K562 (cell line): Measurements from ENCODE around the gene PRKD2. TPM values are rescaled to one million over a fixed set of nuclear protein-coding genes. Genes with fewer than 3 reads are reported as not detected.
A peak's percentile ranks its signal among the peaks of the same experiment; 100 is the strongest.

Experiments used
- ARHGAP35 ChIP-seq: fragments of 450-650 bp; IDR thresholded peaks from 2 replicates; pipeline ENCODE4 v1.6.1; 2018; ENCODE audit not compliant: partially characterized antibody
- ARID2 ChIP-seq: fragments of 450-650 bp; IDR thresholded peaks from 2 replicates; pipeline ENCODE4 v1.6.1; 2017; ENCODE audit warnings: antibody characterized with exemption, mild to moderate bottlenecking
- BRCA1 ChIP-seq, 2 experiments: fragments of 450-650 bp in 1 of 2; sonication (generic) in 1 of 2; formaldehyde crosslinking in 1 of 2; IDR thresholded peaks; 2 replicates each; pipeline versions ENCODE4 v1.5.0 to v1.6.1; 2017 to 2020; ENCODE audit warnings: mild to moderate bottlenecking in 1 of 2, missing genetic modification reagents in 1 of 2
- CCAR2 ChIP-seq: fragments of 200-400 bp; formaldehyde crosslinking; IDR thresholded peaks from 2 replicates; pipeline ENCODE4 v1.6.1; 2017; ENCODE audit warnings: mild to moderate bottlenecking, low read depth, low read length
- CEBPG ChIP-seq, 3 experiments: fragments of 200-800 bp in 1 of 3; sonication (Bioruptor generic) in 1 of 3; sonication (generic) in 1 of 3; formaldehyde crosslinking in 1 of 3; IDR thresholded peaks in 2 of 3; conservative IDR thresholded peaks in 1 of 3; 2 replicates each; pipeline versions ENCODE4 v1.6.1 to v1.8.0; 2016 to 2022; ENCODE audit warnings: missing compliant biosample characterization in 2 of 3, missing genetic modification characterization in 2 of 3, mild to moderate bottlenecking in 1 of 3, missing genetic modification reagents in 1 of 3
- EP400 ChIP-seq: fragments of 450-650 bp; IDR thresholded peaks from 2 replicates; pipeline ENCODE4 v1.6.1; 2017; ENCODE audit warnings: antibody characterized with exemption, mild to moderate bottlenecking, moderate library complexity
- ETS2 ChIP-seq: IDR thresholded peaks from 2 replicates; pipeline ENCODE4 v1.6.1; 2016; ENCODE audit warnings: borderline replicate concordance, missing genetic modification characterization, mild to moderate bottlenecking, moderate library complexity, missing compliant biosample characterization; ENCODE audit not compliant: poor library complexity, severe bottlenecking
- GTF2E2 ChIP-seq: fragments of 200-800 bp; sonication (Bioruptor generic); IDR thresholded peaks from 2 replicates; pipeline ENCODE4 v1.6.1; 2016; ENCODE audit warnings: missing genetic modification characterization, missing compliant biosample characterization
- HOXB6 ChIP-seq: fragments of 250-450 bp; sonication (Bioruptor Pico); IDR thresholded peaks from 2 replicates; pipeline ENCODE4 v1.5.1; 2022; ENCODE audit warnings: mild to moderate bottlenecking, borderline replicate concordance
- KDM4B ChIP-seq, 2 experiments: fragments of 450-650 bp in 1 of 2; sonication (generic) in 1 of 2; IDR thresholded peaks; 2 replicates each; pipeline ENCODE4 v1.6.1; 2016 to 2017; ENCODE audit warnings: borderline replicate concordance in 2 of 2, antibody characterized with exemption in 1 of 2, low read depth in 1 of 2, mild to moderate bottlenecking in 1 of 2
- NFE2 ChIP-seq: IDR thresholded peaks from 2 replicates; pipeline ENCODE4 v1.6.1; 2014; ENCODE audit warnings: antibody characterized with exemption, low read depth
- SMARCA4 ChIP-seq: fragments of 450-650 bp; IDR thresholded peaks from 2 replicates; pipeline ENCODE4 v1.6.1; 2016
- SNIP1 ChIP-seq: fragments of 450-650 bp; IDR thresholded peaks from 2 replicates; pipeline ENCODE4 v1.7.1; 2017; ENCODE audit warnings: low read depth, mild to moderate bottlenecking
- SP1 ChIP-seq: sonication (generic); formaldehyde crosslinking; IDR thresholded peaks from 2 replicates; pipeline ENCODE4 v1.8.1; 2022; ENCODE audit warnings: mild to moderate bottlenecking, missing genetic modification reagents
- TRIM28 ChIP-seq: fragments of 450-650 bp; IDR thresholded peaks from 2 replicates; pipeline ENCODE4 v1.6.1; 2017
- ZNF146 ChIP-seq: IDR thresholded peaks from one replicate; pipeline ENCODE4 v1.6.1; 2018; ENCODE audit warnings: missing compliant biosample characterization; ENCODE audit not compliant: unreplicated experiment
- polyA plus RNA-seq, 8 experiments: library from polyadenylated mRNA; depleted of rRNA in 4 of 8; stranded (reverse) in 5 of 8; unstranded in 3 of 8; fragments of >200 nt; fragmentation: Nextera tagmentation in 2 of 8; fragmentation: Illumina TruSeq in 1 of 8; extraction: Ambion mirVana in 2 of 8; extraction: Trizol in 1 of 8; gene quantifications; 2 replicates each; pipeline versions ENCODE4 v1.2.1 to v1.2.3, GENCODE V29; 2011 to 2014; ENCODE audit warnings: inconsistent platforms in 1 of 8, missing spikeins in 1 of 8
- total RNA-seq, 7 experiments: library from RNA; depleted of rRNA in 6 of 7; stranded (reverse); fragments of >200 nt in 6 of 7; fragmentation: Illumina TruSeq in 2 of 7; extraction: Trizol in 2 of 7; gene quantifications; 2 replicates each; pipeline versions ENCODE4 v1.2.1 to v1.2.3, GENCODE V29; 2011 to 2021; ENCODE audit warnings: low replicate concordance in 1 of 7
- TF ChIP-seq, protein P1 (sequence below), 2 experiments: fragments of 450-650 bp in 1 of 2; sonication (generic) in 1 of 2; formaldehyde crosslinking in 1 of 2; IDR thresholded peaks in 1 of 2; conservative IDR thresholded peaks in 1 of 2; 2 replicates each; pipeline versions ENCODE4 v1.6.1 to v1.8.1; 2016 to 2023; ENCODE audit warnings: mild to moderate bottlenecking in 2 of 2, moderate library complexity in 2 of 2, inconsistent platforms in 1 of 2, missing genetic modification reagents in 1 of 2
- TF ChIP-seq, protein P2 (sequence below): fragments of 450-650 bp; IDR thresholded peaks from one replicate; pipeline ENCODE4 v1.6.1; 2018; ENCODE audit warnings: mild to moderate bottlenecking, moderate library complexity; ENCODE audit not compliant: partially characterized antibody
- TF ChIP-seq, protein P3 (sequence below): fragments of 450-650 bp; IDR thresholded peaks from 2 replicates; pipeline ENCODE4 v1.6.1; 2018; ENCODE audit not compliant: partially characterized antibody

Gene PRKD2
- total and polyA plus RNA-seq, 9 of the 15 experiments (the other 6 are each of a cell fraction or from before 2014, with no cell fraction given): 1.8 to 60.0 (median 15.0) TPM

DNA sequence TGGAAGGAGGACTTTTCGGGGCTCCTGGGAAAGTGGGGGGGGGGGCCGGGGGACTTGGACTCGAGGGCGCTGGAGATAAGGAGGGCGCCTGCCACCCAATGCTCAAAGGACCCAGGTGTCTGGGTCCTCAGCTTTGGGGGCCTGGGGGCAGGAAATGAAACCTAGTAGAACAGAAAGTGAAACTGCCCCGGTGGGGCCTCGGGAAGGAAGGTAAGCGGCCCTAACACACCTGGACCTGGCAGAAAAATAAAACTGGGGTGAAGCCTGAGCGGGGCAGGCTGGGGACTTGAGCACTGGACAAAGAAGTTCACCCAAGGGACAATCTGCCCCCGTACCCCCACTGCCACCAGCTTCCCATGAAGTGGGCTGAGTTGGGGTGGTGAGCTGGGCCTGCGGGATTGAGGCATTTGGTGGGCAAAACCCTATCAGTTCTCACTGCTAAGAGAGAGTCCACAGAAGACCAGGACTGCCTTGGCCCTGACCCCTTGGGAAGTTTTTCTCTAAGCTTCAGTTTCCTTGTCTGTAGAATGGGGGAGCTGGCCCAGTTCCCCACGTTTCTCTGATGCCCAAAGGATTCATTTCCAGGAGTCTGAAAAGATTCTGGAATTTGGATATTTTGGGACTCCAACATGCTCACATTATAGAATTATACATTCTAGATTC lies 2.3 kb downstream of the PRKD2 start (continued):
- TF ChIP-seq KDM4B (IDR thresholded peaks at IDR 0.05; ENCODE audit: borderline replicate concordance in 2 of 2, low read depth in 1 of 2) (no peak), SMARCA4 (no peak), EP400 (0 out of 2 replicates have a peak, but pooled peaks have one; percentile 18), ZNF146 (CRISPR knock-in tag) (no peak), BRCA1 (IDR thresholded peaks at IDR 0.05) (no peak), BRCA1 (CRISPR knock-in tag; IDR thresholded peaks at IDR 0.05) (no peak), GTF2E2 (tag) (no peak), NFE2 (no peak), TRIM28 (no peak), CCAR2 (no peak), CEBPG (CRISPR knock-in tag; IDR thresholded peaks at IDR 0.05) (no peak), CEBPG (tag; conservative IDR thresholded peaks at IDR 0.05 in 1 of 2, IDR thresholded peaks at IDR 0.05 in 1 of 2) (no peak), HOXB6 (CRISPR knock-in tag) (no peak), ARID2 (no peak), ARHGAP35 (no peak), ETS2 (tag) (no peak), SNIP1 (no peak), SP1 (CRISPR knock-in tag) (no peak)
- TF ChIP-seq, protein P1, sequence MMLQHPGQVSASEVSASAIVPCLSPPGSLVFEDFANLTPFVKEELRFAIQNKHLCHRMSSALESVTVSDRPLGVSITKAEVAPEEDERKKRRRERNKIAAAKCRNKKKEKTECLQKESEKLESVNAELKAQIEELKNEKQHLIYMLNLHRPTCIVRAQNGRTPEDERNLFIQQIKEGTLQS (IDR thresholded peaks at IDR 0.05): no peak
- TF ChIP-seq, protein P1 (CRISPR knock-in tag; conservative IDR thresholded peaks at IDR 0.05): no peak
- TF ChIP-seq, protein P2, sequence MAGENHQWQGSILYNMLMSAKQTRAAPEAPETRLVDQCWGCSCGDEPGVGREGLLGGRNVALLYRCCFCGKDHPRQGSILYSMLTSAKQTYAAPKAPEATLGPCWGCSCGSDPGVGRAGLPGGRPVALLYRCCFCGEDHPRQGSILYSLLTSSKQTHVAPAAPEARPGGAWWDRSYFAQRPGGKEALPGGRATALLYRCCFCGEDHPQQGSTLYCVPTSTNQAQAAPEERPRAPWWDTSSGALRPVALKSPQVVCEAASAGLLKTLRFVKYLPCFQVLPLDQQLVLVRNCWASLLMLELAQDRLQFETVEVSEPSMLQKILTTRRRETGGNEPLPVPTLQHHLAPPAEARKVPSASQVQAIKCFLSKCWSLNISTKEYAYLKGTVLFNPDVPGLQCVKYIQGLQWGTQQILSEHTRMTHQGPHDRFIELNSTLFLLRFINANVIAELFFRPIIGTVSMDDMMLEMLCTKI: no peak
- TF ChIP-seq, protein P3, sequence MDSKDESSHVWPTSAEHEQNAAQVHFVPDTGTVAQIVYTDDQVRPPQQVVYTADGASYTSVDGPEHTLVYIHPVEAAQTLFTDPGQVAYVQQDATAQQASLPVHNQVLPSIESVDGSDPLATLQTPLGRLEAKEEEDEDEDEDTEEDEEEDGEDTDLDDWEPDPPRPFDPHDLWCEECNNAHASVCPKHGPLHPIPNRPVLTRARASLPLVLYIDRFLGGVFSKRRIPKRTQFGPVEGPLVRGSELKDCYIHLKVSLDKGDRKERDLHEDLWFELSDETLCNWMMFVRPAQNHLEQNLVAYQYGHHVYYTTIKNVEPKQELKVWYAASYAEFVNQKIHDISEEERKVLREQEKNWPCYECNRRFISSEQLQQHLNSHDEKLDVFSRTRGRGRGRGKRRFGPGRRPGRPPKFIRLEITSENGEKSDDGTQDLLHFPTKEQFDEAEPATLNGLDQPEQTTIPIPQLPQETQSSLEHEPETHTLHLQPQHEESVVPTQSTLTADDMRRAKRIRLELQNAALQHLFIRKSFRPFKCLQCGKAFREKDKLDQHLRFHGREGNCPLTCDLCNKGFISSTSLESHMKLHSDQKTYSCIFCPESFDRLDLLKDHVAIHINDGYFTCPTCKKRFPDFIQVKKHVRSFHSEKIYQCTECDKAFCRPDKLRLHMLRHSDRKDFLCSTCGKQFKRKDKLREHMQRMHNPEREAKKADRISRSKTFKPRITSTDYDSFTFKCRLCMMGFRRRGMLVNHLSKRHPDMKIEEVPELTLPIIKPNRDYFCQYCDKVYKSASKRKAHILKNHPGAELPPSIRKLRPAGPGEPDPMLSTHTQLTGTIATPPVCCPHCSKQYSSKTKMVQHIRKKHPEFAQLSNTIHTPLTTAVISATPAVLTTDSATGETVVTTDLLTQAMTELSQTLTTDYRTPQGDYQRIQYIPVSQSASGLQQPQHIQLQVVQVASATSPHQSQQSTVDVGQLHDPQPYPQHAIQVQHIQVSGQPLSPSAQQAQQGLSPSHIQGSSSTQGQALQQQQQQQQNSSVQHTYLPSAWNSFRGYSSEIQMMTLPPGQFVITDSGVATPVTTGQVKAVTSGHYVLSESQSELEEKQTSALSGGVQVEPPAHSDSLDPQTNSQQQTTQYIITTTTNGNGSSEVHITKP: no peak
